HG02763 (cell line): ENCODE measurements around the gene NUS1.
"Not testable (repeated sequence)": the region's sequence is repeated elsewhere in the genome, so short reads cannot be mapped to it uniquely, and the experiment has no call there.

Experiments
- ATAC-seq: cut with Tn5 transposase; IDR thresholded peaks from one replicate; pipeline ENCODE4 v1.9.1; 2021; ENCODE audit warnings: mild to moderate bottlenecking, moderate library complexity; ENCODE audit not compliant: unreplicated experiment

NUS1 gene

GRCh38 chr6:117711369-117711768, 36.1 kb downstream of the NUS1 start:
- no peak for ATAC-seq

- no peak for ATAC-seq
These were observed 43.6 kb downstream of the NUS1 start for GRCh38 chr6:117718895-117719294.

DNA sequence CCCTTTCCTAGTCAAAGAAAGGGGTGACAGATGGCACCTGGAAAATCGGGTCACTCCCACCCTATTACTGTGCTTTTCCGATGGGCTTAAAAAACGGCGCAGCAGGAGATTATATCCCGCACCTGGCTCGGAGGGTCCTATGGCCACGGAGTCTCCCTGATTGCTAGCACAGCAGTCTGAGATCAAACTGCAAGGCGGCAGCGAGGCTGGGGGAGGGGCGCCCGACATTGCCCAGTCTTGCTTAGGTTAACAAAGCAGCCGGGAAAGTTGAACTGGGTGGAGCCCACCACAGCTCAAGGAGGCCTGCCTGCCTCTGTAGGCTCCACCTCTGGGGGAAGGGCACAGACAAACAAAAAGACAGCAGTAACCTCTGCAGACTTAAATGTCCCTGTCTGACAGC, 46.3 kb downstream of the NUS1 start:
- not testable (repeated sequence) for ATAC-seq

DNA sequence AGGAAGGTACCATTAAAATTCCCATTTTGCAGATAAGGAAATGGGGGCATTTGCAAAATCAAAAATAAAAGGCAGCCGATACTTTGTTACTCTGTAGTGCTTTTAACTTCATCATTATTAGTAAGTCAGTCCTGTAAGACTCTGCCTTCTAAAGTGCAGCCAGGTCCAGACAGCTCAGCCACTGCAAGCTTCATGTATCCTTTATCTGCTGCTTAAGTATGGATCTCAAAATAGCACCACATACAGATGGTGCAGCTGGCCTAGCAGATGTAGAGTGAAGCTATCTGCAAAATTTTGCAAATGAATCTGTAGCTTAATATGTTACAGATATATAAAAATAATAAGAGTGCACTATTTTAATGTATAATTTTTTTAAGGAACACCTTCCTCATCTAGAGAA, 53.4 kb downstream of the NUS1 start:
- no peak for ATAC-seq

GRCh38 chr6:117729613-117730012, 54.3 kb downstream of the NUS1 start:
- no peak for ATAC-seq

DNA sequence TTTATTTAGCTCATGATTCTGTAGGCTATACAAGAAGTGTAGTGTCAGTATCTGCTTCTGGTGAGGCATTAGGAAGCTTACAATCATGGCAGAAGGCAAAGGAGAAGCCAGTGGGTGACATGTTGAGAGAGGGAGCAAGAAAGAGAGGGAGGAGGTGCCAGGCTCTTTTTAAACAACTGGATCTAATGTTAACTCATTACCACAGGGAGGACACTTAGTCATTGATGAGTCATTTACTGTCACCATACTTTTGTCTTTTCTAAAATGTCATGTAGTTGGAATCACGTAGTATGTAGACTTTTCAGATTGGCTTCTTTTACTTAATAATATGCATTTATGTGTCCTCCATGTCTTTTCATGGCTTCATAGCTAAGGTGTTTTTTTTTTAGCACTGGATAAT, 58.1 kb downstream of the NUS1 start:
- ATAC-seq = no peak

DNA sequence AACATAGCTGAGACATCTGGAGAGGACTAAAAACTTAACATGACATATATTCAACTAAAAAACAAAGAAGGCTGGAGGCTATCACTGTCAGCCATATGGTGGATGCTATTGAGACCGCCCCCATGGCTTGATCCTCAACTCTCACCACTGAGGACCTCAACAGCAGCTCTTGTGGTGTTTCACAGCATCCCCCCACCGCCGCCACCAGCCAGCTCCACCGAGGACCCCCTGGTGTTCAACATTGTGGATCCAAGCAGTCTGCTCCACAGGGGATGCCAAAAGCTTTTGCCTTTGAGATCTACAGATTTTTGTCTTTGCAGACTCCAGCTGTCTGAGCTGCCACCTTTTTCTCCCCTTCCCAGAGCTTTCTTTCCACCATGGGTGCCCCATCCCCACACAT, 64.6 kb downstream of the NUS1 start:
- no peak for ATAC-seq

DNA sequence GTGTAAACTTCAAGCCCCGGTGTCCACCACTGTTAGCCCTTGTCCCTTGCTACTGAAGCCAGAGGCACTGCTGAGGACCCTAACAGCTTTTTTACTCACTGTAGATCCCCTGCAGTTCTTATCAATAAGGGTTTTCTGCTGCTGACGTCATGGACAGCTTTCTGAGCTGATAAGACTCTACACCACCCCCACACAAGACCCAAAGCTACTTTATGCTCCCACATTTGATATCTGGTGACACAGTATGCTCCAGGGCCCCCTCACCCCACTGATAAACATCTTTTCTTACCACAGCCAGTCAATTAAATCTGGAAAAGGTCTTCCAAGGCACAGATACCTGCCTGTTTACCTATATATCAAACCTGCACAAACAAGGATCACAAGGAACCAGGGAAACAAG, 65.3 kb downstream of the NUS1 start:
- ATAC-seq = no peak

DNA sequence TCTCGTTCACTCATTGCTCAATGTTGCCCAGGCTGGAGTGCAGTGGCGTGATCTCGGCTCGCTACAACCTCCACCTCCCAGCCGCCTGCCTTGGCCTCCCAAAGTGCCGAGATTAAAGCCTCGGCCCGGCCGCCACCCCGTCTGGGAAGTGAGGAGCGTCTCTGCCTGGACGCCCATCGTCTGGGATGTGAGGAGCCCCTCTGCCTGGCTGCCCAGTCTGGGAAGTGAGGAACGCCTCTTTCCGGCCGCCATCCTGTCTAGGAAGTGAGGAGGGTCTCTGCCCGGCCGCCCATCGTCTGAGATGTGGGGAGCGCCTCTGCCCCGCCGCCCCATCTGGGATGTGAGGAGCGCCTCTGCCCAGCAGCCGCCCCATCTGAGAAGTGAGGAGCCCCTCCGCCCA, 75.4 kb downstream of the NUS1 start:
- ATAC-seq = not testable (repeated sequence)
